Endothelial cell of umbilical vein (primary cell): Measurements from ENCODE around the gene CCDC190. TPM values are rescaled to one million over a fixed set of nuclear protein-coding genes. Genes with fewer than 3 reads are reported as not detected.

ENCODE experiments used
- BruUV-seq: library from RNA; stranded (reverse); fragments of 400-500 nt; replicated peaks from 2 replicates; lab custom pipeline; 2021; lab: Mats Ljungman, UMichigan
- CTCF ChIA-PET: fragments of 300-600, 350-600 bp; sonication (Branson Sonifier 250); formaldehyde crosslinking; loops from one replicate; lab custom pipeline; 2021; ENCODE audit warnings: antibody characterized with exemption, inconsistent platforms; lab: Charles Lee
- POLR2A ChIA-PET: fragments of 300-600, 350-600 bp; sonication (Branson Sonifier 250); formaldehyde crosslinking; loops from one replicate; lab custom pipeline; 2021; ENCODE audit warnings: antibody characterized with exemption, inconsistent platforms; lab: Charles Lee
- DNase-seq: peaks from one replicate; pipeline ENCODE4 v3.0.0-alpha.2; 2011; ENCODE audit warnings: low read depth, low spot score
- FAIRE-seq: peaks from 2 replicates; lab custom pipeline; 2011; peaks lifted over from hg19 to GRCh38; lab: Jason Lieb, UNC
- H2AFZ ChIP-seq: 2 replicates; pipeline ENCODE4 v1.6.0; 2012; ENCODE audit warnings: low read depth, low read length, control low read depth, inconsistent platforms
- H3K27ac ChIP-seq: 2 replicates; pipeline ENCODE4 v1.5.1; 2011; ENCODE audit warnings: low read depth, mild to moderate bottlenecking, control low read depth, low read length, moderate library complexity; ENCODE audit not compliant: insufficient read depth
- H3K27me3 ChIP-seq, 2 experiments: 2 replicates each; pipeline versions ENCODE4 v1.6.0 to v1.6.1; 2011; ENCODE audit warnings: low read length in 2 of 2, mixed read lengths in 1 of 2; ENCODE audit not compliant: control insufficient read depth in 2 of 2, insufficient read depth in 2 of 2
- H3K36me3 ChIP-seq, 2 experiments: 2 replicates in 1 of 2; 3 replicates in 1 of 2; pipeline ENCODE4 v1.5.1; 2011; ENCODE audit warnings: low read length in 2 of 2, mild to moderate bottlenecking in 1 of 2, moderate library complexity in 1 of 2; ENCODE audit not compliant: control insufficient read depth in 2 of 2, insufficient read depth in 2 of 2; ENCODE audit errors: extremely low read depth in 1 of 2
- H3K4me1 ChIP-seq: 3 replicates; pipeline ENCODE4 v1.5.1; 2011; ENCODE audit warnings: mild to moderate bottlenecking, low read length; ENCODE audit not compliant: control insufficient read depth, insufficient read depth; ENCODE audit errors: extremely low read depth
- H3K4me2 ChIP-seq: 2 replicates; pipeline ENCODE4 v1.6.1; 2011; ENCODE audit warnings: low read length, control low read depth, mixed read lengths; ENCODE audit not compliant: insufficient read depth
- H3K4me3 ChIP-seq, 3 experiments: fragments of 200-600 bp in 1 of 3; sonication (generic), shearing (Covaris generic) in 1 of 3; replicated peaks in 1 of 3; 2 replicates each; pipeline ENCODE4 v1.5.1; 2011 to 2016; ENCODE audit warnings: control low read depth in 3 of 3, low read length in 3 of 3, mild to moderate bottlenecking in 2 of 3, inconsistent platforms in 1 of 3, low read depth in 1 of 3, moderate library complexity in 1 of 3; ENCODE audit not compliant: insufficient read depth in 1 of 3
- H3K79me2 ChIP-seq: 2 replicates; pipeline ENCODE4 v1.6.0; 2012; ENCODE audit warnings: low read length, inconsistent platforms; ENCODE audit not compliant: control insufficient read depth, insufficient read depth
- H3K9ac ChIP-seq: replicated peaks from 2 replicates; pipeline ENCODE3; 2011; ENCODE audit warnings: low read length, control low read depth; ENCODE audit not compliant: insufficient read depth; ENCODE audit errors: extremely low read depth
- H3K9me1 ChIP-seq: replicated peaks from 3 replicates; pipeline ENCODE4 v1.6.0; 2011; ENCODE audit warnings: mild to moderate bottlenecking, low read length; ENCODE audit not compliant: control insufficient read depth, insufficient read depth; ENCODE audit errors: extremely low read depth
- H3K9me3 ChIP-seq: replicated peaks from 2 replicates; pipeline ENCODE4 v1.5.1; 2012; ENCODE audit warnings: low read length, inconsistent platforms; ENCODE audit not compliant: control insufficient read depth, insufficient read depth
- H4K20me1 ChIP-seq: replicated peaks from 2 replicates; pipeline ENCODE3; 2011; ENCODE audit warnings: mild to moderate bottlenecking, low read length; ENCODE audit not compliant: control insufficient read depth, insufficient read depth; ENCODE audit errors: extremely low read depth
- EZH2 ChIP-seq: IDR thresholded peaks from 2 replicates; pipeline ENCODE4 v1.6.1; 2012; ENCODE audit warnings: borderline replicate concordance, low read depth, mild to moderate bottlenecking, moderate library complexity, low read length, inconsistent platforms; ENCODE audit not compliant: severe bottlenecking
- FOS ChIP-seq: IDR thresholded peaks from 2 replicates; pipeline ENCODE4 v1.6.1; 2011; ENCODE audit warnings: mild to moderate bottlenecking, low read length, moderate library complexity, borderline replicate concordance; ENCODE audit not compliant: insufficient read depth
- GATA2 ChIP-seq: IDR thresholded peaks from 2 replicates; pipeline ENCODE4 v1.7.0; 2011; ENCODE audit warnings: low read depth, mild to moderate bottlenecking, moderate library complexity, mixed read lengths, low read length; ENCODE audit not compliant: insufficient read length, insufficient read depth
- JUN ChIP-seq: IDR thresholded peaks from 2 replicates; pipeline ENCODE4 v1.6.1; 2011; ENCODE audit warnings: borderline replicate concordance, low read depth; ENCODE audit not compliant: insufficient read length, insufficient read depth
- MAX ChIP-seq: IDR thresholded peaks from 2 replicates; pipeline ENCODE4 v1.6.1; 2011; ENCODE audit not compliant: insufficient read depth, insufficient read length
- MYC ChIP-seq: IDR thresholded peaks from one replicate; pipeline ENCODE4 v1.6.1; 2011; ENCODE audit warnings: mild to moderate bottlenecking, low read depth, low read length
- POLR2A ChIP-seq: IDR thresholded peaks from 2 replicates; pipeline ENCODE4 v1.6.1; 2012; ENCODE audit warnings: low read depth, mild to moderate bottlenecking, control low read depth, low read length
- POLR2AphosphoS5 ChIP-seq: IDR thresholded peaks from 2 replicates; pipeline ENCODE4 v1.6.1; 2012; ENCODE audit warnings: low read depth, mild to moderate bottlenecking, control low read depth, low read length, moderate library complexity; ENCODE audit not compliant: insufficient read depth
- dilution Hi-C: fragments of 300-500 bp; cut with MboI; formaldehyde crosslinking; loops from one replicate; pipeline ENCODE4 v1.15.0; 2019; ENCODE audit warnings: low sequenced_read_pairs; ENCODE audit not compliant: extremely low pct_ligation_motif_present
- intact Hi-C: fragments of 100-400 bp; cut with micrococcal nuclease; formaldehyde crosslinking; loops from one replicate; pipeline ENCODE4 v1.10.0; 2022
- polyA plus RNA-seq, 4 experiments: library from polyadenylated mRNA; depleted of rRNA in 3 of 4; stranded (reverse) in 3 of 4; unstranded in 1 of 4; fragments of >200 nt; gene quantifications; 2 replicates each; pipeline versions ENCODE4 v1.2.1 to v1.2.3, GENCODE V29; 2011 to 2012; ENCODE audit warnings: missing spikeins in 1 of 4
- total RNA-seq: library from RNA; stranded (reverse); gene quantifications from 2 replicates; pipeline ENCODE4 v1.2.3, GENCODE V29; 2021
- TF ChIP-seq, protein P1 (sequence below), 2 donors: IDR thresholded peaks; 1 replicate in 1 of 2; 2 replicates in 1 of 2; pipeline ENCODE4 v1.5.1; 2011; ENCODE audit warnings: low read length in 2 of 2, mild to moderate bottlenecking in 2 of 2, moderate library complexity in 2 of 2, control low read depth in 1 of 2, inconsistent platforms in 1 of 2, low read depth in 1 of 2; ENCODE audit not compliant: insufficient read depth in 1 of 2; ENCODE audit errors: extremely low read depth in 1 of 2

The CCDC190 gene
- total and polyA plus RNA-seq, 2 donors (not counting 3 experiments of a cell fraction or from before 2014, with no cell fraction given), result 3.7 to 9.0 TPM

- dilution Hi-C loops, result no loop called here
- ChIA-PET CTCF (interaction anchor here (0.9 to 1.8 kb wide), 6 partner anchors 8 to 167 kb away, joined by 3 to 5 read pairs (median 4); partner anchors contain the start of gene RGS4), POLR2A (no interaction called here)
- H3K4me3 ChIP-seq, result no peak overlapping the region
- intact Hi-C loops, result no loop called here
- FAIRE-seq (no peak), DNase-seq (no peak)
- no peaks in the 10 kb centered on the region for H3K9me1 ChIP-seq
- BruUV-seq, result no TSS peak
- no peak overlapping the region for H3K9ac ChIP-seq
- no peaks in the 10 kb centered on the region for H3K9me3 ChIP-seq
- no peaks in the 10 kb centered on the region for H4K20me1 ChIP-seq
- no peak overlapping the region for H2AFZ ChIP-seq
- no peaks in the 10 kb centered on the region for H3K79me2 ChIP-seq
- H3K27me3 ChIP-seq, result no peaks in the 10 kb centered on the region
- no peaks in the 10 kb centered on the region for H3K36me3 ChIP-seq
- no peak overlapping the region for H3K4me2 ChIP-seq
- no peak overlapping the region for H3K27ac ChIP-seq
- peaks cover 9% of the 10 kb centered on the region for H3K4me1 ChIP-seq
- TF ChIP-seq GATA2, result no peak
- TF ChIP-seq EZH2, result no peak
- TF ChIP-seq POLR2AphosphoS5, result no peak
- no peak for TF ChIP-seq POLR2A
- TF ChIP-seq, protein P1, sequence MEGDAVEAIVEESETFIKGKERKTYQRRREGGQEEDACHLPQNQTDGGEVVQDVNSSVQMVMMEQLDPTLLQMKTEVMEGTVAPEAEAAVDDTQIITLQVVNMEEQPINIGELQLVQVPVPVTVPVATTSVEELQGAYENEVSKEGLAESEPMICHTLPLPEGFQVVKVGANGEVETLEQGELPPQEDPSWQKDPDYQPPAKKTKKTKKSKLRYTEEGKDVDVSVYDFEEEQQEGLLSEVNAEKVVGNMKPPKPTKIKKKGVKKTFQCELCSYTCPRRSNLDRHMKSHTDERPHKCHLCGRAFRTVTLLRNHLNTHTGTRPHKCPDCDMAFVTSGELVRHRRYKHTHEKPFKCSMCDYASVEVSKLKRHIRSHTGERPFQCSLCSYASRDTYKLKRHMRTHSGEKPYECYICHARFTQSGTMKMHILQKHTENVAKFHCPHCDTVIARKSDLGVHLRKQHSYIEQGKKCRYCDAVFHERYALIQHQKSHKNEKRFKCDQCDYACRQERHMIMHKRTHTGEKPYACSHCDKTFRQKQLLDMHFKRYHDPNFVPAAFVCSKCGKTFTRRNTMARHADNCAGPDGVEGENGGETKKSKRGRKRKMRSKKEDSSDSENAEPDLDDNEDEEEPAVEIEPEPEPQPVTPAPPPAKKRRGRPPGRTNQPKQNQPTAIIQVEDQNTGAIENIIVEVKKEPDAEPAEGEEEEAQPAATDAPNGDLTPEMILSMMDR (IDR thresholded peaks at IDR 0.05; ENCODE audit: extremely low read depth in 1 of 2, insufficient read depth in 1 of 2, low read depth in 1 of 2, low read length in 2 of 2), result no peak
- no peak for TF ChIP-seq JUN
- TF ChIP-seq MAX, result no peak
- TF ChIP-seq FOS, result no peak
- no peak for TF ChIP-seq MYC
These were observed 41.4 kb upstream of the CCDC190 start for GRCh38 chr1:162902416-162902815.
